Keratinocyte (primary cell): ENCODE data around the gene EP300. TPM values are rescaled to one million over a fixed set of nuclear protein-coding genes. Genes with fewer than 3 reads are reported as not detected.
A peak's percentile ranks its signal among the peaks of the same experiment; 100 is the strongest.

Experiments used
- DNase-seq: peaks from one replicate; pipeline ENCODE4 v3.0.0-alpha.2; 2011; ENCODE audit warnings: low read depth, missing footprints, low spot score
- FAIRE-seq: peaks from 2 replicates; lab custom pipeline; 2011; peaks lifted over from hg19 to GRCh38; lab: Jason Lieb, UNC
- H2AFZ ChIP-seq: 2 replicates; pipeline ENCODE4 v1.6.0; 2012; ENCODE audit warnings: low read length, control low read depth, inconsistent platforms; ENCODE audit not compliant: control insufficient read depth
- H3K27ac ChIP-seq: 2 replicates; pipeline ENCODE4 v1.5.1; 2011; ENCODE audit warnings: low read length; ENCODE audit not compliant: control insufficient read depth, insufficient read depth
- H3K27me3 ChIP-seq: 3 replicates; pipeline ENCODE4 v1.6.0; 2011; ENCODE audit warnings: low read length; ENCODE audit not compliant: control insufficient read depth, insufficient read depth; ENCODE audit errors: extremely low read depth
- H3K36me3 ChIP-seq, 2 experiments: 2 replicates in 1 of 2; 3 replicates in 1 of 2; pipeline ENCODE4 v1.5.1; 2011; ENCODE audit warnings: low read length in 2 of 2, mild to moderate bottlenecking in 1 of 2; ENCODE audit not compliant: control insufficient read depth in 2 of 2, insufficient read depth in 2 of 2; ENCODE audit errors: extremely low read depth in 1 of 2
- H3K4me1 ChIP-seq: 3 replicates; pipeline ENCODE4 v1.5.1; 2011; ENCODE audit warnings: low read length; ENCODE audit not compliant: control insufficient read depth, insufficient read depth; ENCODE audit errors: extremely low read depth
- H3K4me2 ChIP-seq: 3 replicates; pipeline ENCODE4 v1.6.0; 2011; ENCODE audit warnings: low read depth, low read length; ENCODE audit not compliant: control insufficient read depth, insufficient read depth; ENCODE audit errors: extremely low read depth
- H3K4me3 ChIP-seq, 3 experiments: fragments of 200-600 bp in 1 of 3; sonication (generic) in 1 of 3; 2 replicates in 2 of 3; 3 replicates in 1 of 3; pipeline ENCODE4 v1.5.1; 2011 to 2016; ENCODE audit warnings: low read length in 3 of 3, mild to moderate bottlenecking in 3 of 3, control low read depth in 2 of 3, inconsistent platforms in 1 of 3, low read depth in 1 of 3, mixed read lengths in 1 of 3, mixed run types in 1 of 3, moderate library complexity in 1 of 3; ENCODE audit not compliant: control insufficient read depth in 2 of 3, insufficient read depth in 2 of 3; ENCODE audit errors: extremely low read depth in 1 of 3
- H3K79me2 ChIP-seq: 2 replicates; pipeline ENCODE4 v1.6.0; 2012; ENCODE audit warnings: low read length; ENCODE audit not compliant: control insufficient read depth, insufficient read depth
- H3K9ac ChIP-seq: 3 replicates; pipeline ENCODE4 v1.6.0; 2011; ENCODE audit warnings: low read length; ENCODE audit not compliant: control insufficient read depth, insufficient read depth; ENCODE audit errors: extremely low read depth
- H3K9me1 ChIP-seq: 3 replicates; pipeline ENCODE4 v1.6.0; 2011; ENCODE audit warnings: low read length; ENCODE audit not compliant: control insufficient read depth, insufficient read depth; ENCODE audit errors: extremely low read depth
- H3K9me3 ChIP-seq: 2 replicates; pipeline ENCODE4 v1.5.1; 2012; ENCODE audit warnings: low read depth, low read length; ENCODE audit not compliant: control insufficient read depth
- H4K20me1 ChIP-seq: 3 replicates; pipeline ENCODE4 v1.6.0; 2011; ENCODE audit warnings: low read length; ENCODE audit not compliant: control insufficient read depth, insufficient read depth; ENCODE audit errors: extremely low read depth
- CTCF ChIP-seq, 3 experiments: IDR thresholded peaks in 1 of 3; conservative IDR thresholded peaks in 1 of 3; optimal IDR thresholded peaks in 1 of 3; 2 replicates in 2 of 3; 3 replicates in 1 of 3; pipeline versions ENCODE3 to v1.5.1; 2011; ENCODE audit warnings: low read length in 3 of 3, mild to moderate bottlenecking in 3 of 3, moderate library complexity in 2 of 3, control low read depth in 1 of 3, inconsistent platforms in 1 of 3; ENCODE audit not compliant: insufficient read depth in 2 of 3; ENCODE audit errors: extremely low read depth in 1 of 3
- EZH2 ChIP-seq: IDR thresholded peaks from one replicate; pipeline ENCODE4 v1.6.1; 2012; ENCODE audit warnings: inconsistent platforms, mild to moderate bottlenecking, low read length, moderate library complexity
- dilution Hi-C: fragments of 300-500 bp; cut with MboI; formaldehyde crosslinking; loops from one replicate; pipeline ENCODE4 v1.7.0; 2020; ENCODE audit warnings: low sequenced_read_pairs; ENCODE audit not compliant: extremely low pct_ligation_motif_present
- polyA plus RNA-seq, 5 experiments: library from polyadenylated mRNA; depleted of rRNA in 3 of 5; stranded (reverse) in 3 of 5; stranded (forward) in 1 of 5; unstranded in 1 of 5; fragments of >200 nt; gene quantifications; 1 replicate in 1 of 5; 2 replicates in 3 of 5; 3 replicates in 1 of 5; pipeline versions ENCODE4 v1.2.1 to v1.2.3, GENCODE V29; 2011 to 2012; ENCODE audit warnings: missing spikeins in 2 of 5, low read depth in 1 of 5, low replicate concordance in 1 of 5

Gene EP300
- polyA plus RNA-seq, 1 donor (not counting 4 experiments of a cell fraction or from before 2014, with no cell fraction given) = 10.5 TPM

DNA sequence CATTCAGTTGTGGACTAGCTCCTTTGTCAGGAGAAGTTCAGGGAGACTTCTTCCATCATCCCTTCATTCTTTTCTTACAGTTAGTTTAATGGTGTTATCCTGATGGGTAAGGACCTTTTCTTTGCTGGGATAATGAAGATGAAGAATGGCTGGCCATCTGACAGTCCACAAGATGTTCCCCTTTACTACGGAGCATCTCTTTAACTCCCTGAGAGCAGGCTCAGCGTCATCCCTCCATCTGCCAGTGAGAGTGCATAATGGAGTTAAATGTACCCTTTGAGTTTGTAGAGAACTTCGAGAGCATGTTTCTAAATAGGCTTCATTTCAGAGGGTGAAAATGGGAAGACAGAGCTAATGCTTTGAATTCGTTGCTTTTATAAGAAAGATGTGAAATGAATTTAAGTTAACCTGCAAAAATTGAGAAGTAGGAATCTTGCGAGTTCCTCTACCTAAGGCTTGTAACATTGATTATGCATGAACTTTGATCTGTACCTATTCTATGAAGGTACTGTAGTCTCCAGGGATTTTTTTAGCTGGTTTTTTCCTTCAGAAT, 1.7 kb downstream of the EP300 start:
- Histone ChIP-seq H3K27ac (peak overlapping the region; percentile 96), H3K79me2 (peaks cover 73% of the 10 kb centered on the region), H3K9ac (peak overlapping the region; percentile 98), H3K36me3 (no peaks in the 10 kb centered on the region), H4K20me1 (peaks cover 20% of the 10 kb centered on the region), H3K27me3 (no peaks in the 10 kb centered on the region), H3K4me1 (peaks cover 18% of the 10 kb centered on the region), H3K4me3 (peak overlapping the region; percentile 79 to 90 (median 81)), H3K9me3 (no peaks in the 10 kb centered on the region), H3K4me2 (peak overlapping the region; percentile 89), H3K9me1 (no peaks in the 10 kb centered on the region), H2AFZ (no peak overlapping the region)
- TF ChIP-seq CTCF (optimal IDR thresholded peaks at IDR 0.05 in 1 of 3, IDR thresholded peaks at IDR 0.05 in 1 of 3, conservative IDR thresholded peaks at IDR 0.05 in 1 of 3; ENCODE audit: extremely low read depth in 1 of 3, insufficient read depth in 2 of 3, low read length in 3 of 3) = no peak
- no peak for TF ChIP-seq EZH2
- dilution Hi-C loops = no loop called here
- peak; percentile 77 for FAIRE-seq
- no peak for DNase-seq

DNA sequence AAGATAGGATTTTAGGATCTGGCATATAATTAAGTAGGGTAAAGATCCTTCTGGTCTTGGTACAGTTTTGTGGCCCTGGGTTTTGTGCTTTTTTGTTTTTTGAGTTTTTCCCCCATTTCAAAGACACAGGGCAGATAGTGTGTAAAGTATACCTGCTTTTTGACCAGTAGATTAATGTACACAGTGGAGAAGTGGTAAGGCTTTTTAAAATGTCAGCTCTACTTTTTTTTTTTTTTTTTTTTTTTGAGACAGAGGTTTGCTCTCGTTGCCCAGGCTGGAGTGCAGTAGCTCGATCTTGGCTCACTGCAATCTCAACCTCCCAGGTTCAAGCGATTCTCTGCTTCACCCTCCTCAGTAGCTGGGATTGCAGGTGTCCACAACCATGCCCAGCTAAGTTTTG, 4.0 kb downstream of the EP300 start:
- Histone ChIP-seq H3K4me1 (peaks cover 14% of the 10 kb centered on the region), H4K20me1 (peaks cover 20% of the 10 kb centered on the region), H3K9ac (no peak overlapping the region), H3K27ac (no peak overlapping the region), H3K4me3 (peak overlapping the region in 1 of 3 experiments; percentile 1), H3K9me1 (no peaks in the 10 kb centered on the region), H3K36me3 (no peaks in the 10 kb centered on the region), H2AFZ (no peak overlapping the region), H3K4me2 (peak overlapping the region; percentile 89), H3K27me3 (no peaks in the 10 kb centered on the region), H3K9me3 (no peaks in the 10 kb centered on the region), H3K79me2 (peaks cover 96% of the 10 kb centered on the region)
- dilution Hi-C loops = no loop called here
- no peak for DNase-seq
- TF ChIP-seq CTCF (optimal IDR thresholded peaks at IDR 0.05 in 1 of 3, IDR thresholded peaks at IDR 0.05 in 1 of 3, conservative IDR thresholded peaks at IDR 0.05 in 1 of 3; ENCODE audit: extremely low read depth in 1 of 3, insufficient read depth in 2 of 3, low read length in 3 of 3) (no peak), EZH2 (no peak)
- FAIRE-seq = no peak
